ENCODE results near the gene MLH3. TPM values are rescaled to one million over a fixed set of nuclear protein-coding genes. Genes with fewer than 3 reads are reported as not detected.

The MLH3 gene
- polyA plus RNA-seq, 1 donor from 2014 or later: 17.3 TPM

GRCh38 chr14:75005357-75005756, 45.9 kb downstream of the MLH3 start:
- Histone ChIP-seq H3F3A (ENCODE audit: insufficient read depth, low read length, poor library complexity, severe bottlenecking) (peaks cover 6% of the 10 kb centered on the region), H3K9me2 (ENCODE audit: insufficient read depth, low read length) (no peaks in the 10 kb centered on the region), H3K27ac (ENCODE audit: low read length) (no peak overlapping the region), H2AFZ (ENCODE audit: low read depth, low read length) (no peak overlapping the region), H3K27me3 (ENCODE audit: insufficient read depth, low read depth, low read length) (no peaks in the 10 kb centered on the region), H3K36me3 (ENCODE audit: insufficient read depth, low read length) (peaks cover 12% of the 10 kb centered on the region), H4K20me1 (ENCODE audit: insufficient read depth) (no peaks in the 10 kb centered on the region), H3K9me3 (ENCODE audit: low read length) (no peaks in the 10 kb centered on the region), H3K4me2 (ENCODE audit: low read length) (no peak overlapping the region), H3K79me2 (replicated peaks; ENCODE audit: insufficient read depth, low read length) (peaks cover 16% of the 10 kb centered on the region), H3K9ac (ENCODE audit: low read length) (no peak overlapping the region), H3K4me3 (ENCODE audit: low read length) (no peak overlapping the region)
- TF ChIP-seq EZH2 (IDR thresholded peaks at IDR 0.05; ENCODE audit: borderline replicate concordance, insufficient read depth, low read length, poor library complexity, severe bottlenecking) (no peak), RAD21 (conservative IDR thresholded peaks at IDR 0.05) (no peak), MXI1 (conservative IDR thresholded peaks at IDR 0.05; ENCODE audit: poor library complexity, severe bottlenecking) (no peak), CTCF (IDR thresholded peaks at IDR 0.05; ENCODE audit: poor library complexity, severe bottlenecking) (no peak), REST (IDR thresholded peaks at IDR 0.05; ENCODE audit: borderline replicate concordance) (no peak), SMC3 (conservative IDR thresholded peaks at IDR 0.05; ENCODE audit: poor library complexity) (no peak), EP300 (conservative IDR thresholded peaks at IDR 0.05; ENCODE audit: poor library complexity, severe bottlenecking) (no peak), POLR2AphosphoS5 (IDR thresholded peaks at IDR 0.05) (no peak), TAF1 (IDR thresholded peaks at IDR 0.05; ENCODE audit: low read depth) (no peak)

- H4K20me1 ChIP-seq (ENCODE audit: insufficient read depth): no peaks in the 10 kb centered on the region
- H3K9me3 ChIP-seq (ENCODE audit: low read length): no peaks in the 10 kb centered on the region
- H3K4me3 ChIP-seq (ENCODE audit: low read length): peak overlapping the region; percentile 96
- peak overlapping the region; percentile 81 for H3K9ac ChIP-seq (ENCODE audit: low read length)
- H3K27ac ChIP-seq (ENCODE audit: low read length): peak overlapping the region; percentile 83
- TF ChIP-seq MXI1 (conservative IDR thresholded peaks at IDR 0.05; ENCODE audit: poor library complexity, severe bottlenecking): no peak
- TF ChIP-seq SMC3 (conservative IDR thresholded peaks at IDR 0.05; ENCODE audit: poor library complexity): peak; percentile 5
- peak overlapping the region; percentile 23 for H2AFZ ChIP-seq (ENCODE audit: low read depth, low read length)
- peaks cover 16% of the 10 kb centered on the region for H3K79me2 ChIP-seq (replicated peaks; ENCODE audit: insufficient read depth, low read length)
- H3K4me2 ChIP-seq (ENCODE audit: low read length): peak overlapping the region; percentile 89
- peaks cover 6% of the 10 kb centered on the region for H3F3A ChIP-seq (ENCODE audit: insufficient read depth, low read length, poor library complexity, severe bottlenecking)
- H3K27me3 ChIP-seq (ENCODE audit: insufficient read depth, low read depth, low read length): no peaks in the 10 kb centered on the region
- peaks cover 3% of the 10 kb centered on the region for H3K36me3 ChIP-seq (ENCODE audit: insufficient read depth, low read length)
- no peaks in the 10 kb centered on the region for H3K9me2 ChIP-seq (ENCODE audit: insufficient read depth, low read length)
These were observed 47.8 kb downstream of the MLH3 start for GRCh38 chr14:75003250-75004027.

Measured in neural cell (in vitro differentiated cells).